ENCODE data around the gene MDM1.

The MDM1 gene

GRCh38 chr12:68272732-68273131 lies 59.4 kb downstream of the MDM1 start:
- no peak for DNase-seq (ENCODE audit: low spot score)

GRCh38 chr12:68271346-68271745 lies 60.8 kb downstream of the MDM1 start:
- DNase-seq (ENCODE audit: low spot score) = no peak

- no peak for DNase-seq (ENCODE audit: low spot score)
These were observed 61.8 kb downstream of the MDM1 start for GRCh38 chr12:68270358-68270757.

- DNase-seq (ENCODE audit: low spot score) = no peak
These were observed 62.4 kb downstream of the MDM1 start for GRCh38 chr12:68269779-68270178.

GRCh38 chr12:68268967-68269366 lies 63.2 kb downstream of the MDM1 start:
- DNase-seq (ENCODE audit: low spot score) = no peak

GRCh38 chr12:68267892-68268396 lies 64.2 kb downstream of the MDM1 start:
- no peak for DNase-seq (ENCODE audit: low spot score)

- DNase-seq (ENCODE audit: low spot score) = no peak
These were observed 67.3 kb downstream of the MDM1 start for GRCh38 chr12:68264857-68265256.

GRCh38 chr12:68264158-68264855 lies 67.9 kb downstream of the MDM1 start:
- DNase-seq (ENCODE audit: low spot score) = no peak

GRCh38 chr12:68263366-68263765 lies 68.8 kb downstream of the MDM1 start:
- no peak for DNase-seq (ENCODE audit: low spot score)

GRCh38 chr12:68261896-68262295 lies 70.3 kb downstream of the MDM1 start:
- DNase-seq (ENCODE audit: low spot score) = no peak

GRCh38 chr12:68260153-68260552 lies 72.0 kb downstream of the MDM1 start:
- DNase-seq (ENCODE audit: low spot score) = no peak

- DNase-seq (ENCODE audit: low spot score) = no peak
These were observed 72.7 kb downstream of the MDM1 start for GRCh38 chr12:68259318-68259940.

GRCh38 chr12:68253504-68253903 lies 78.7 kb downstream of the MDM1 start, which contains the start of gene IL22:
IL22 (minus strand) TSS chr12:68253604; CDS start chr12:68253448, 156 bp downstream.
- no peak for DNase-seq (ENCODE audit: low spot score)

- no peak for DNase-seq (ENCODE audit: low spot score)
These were observed 80.1 kb downstream of the MDM1 start for GRCh38 chr12:68252077-68252476.

- no peak for DNase-seq (ENCODE audit: low spot score)
These were observed 81.7 kb downstream of the MDM1 start for GRCh38 chr12:68250454-68250853.

GRCh38 chr12:68247785-68248184 lies 84.4 kb downstream of the MDM1 start:
- no peak for DNase-seq (ENCODE audit: low spot score)

- no peak for DNase-seq (ENCODE audit: low spot score)
These were observed 85.8 kb downstream of the MDM1 start for GRCh38 chr12:68246350-68246749.

GRCh38 chr12:68245180-68246021 lies 86.8 kb downstream of the MDM1 start:
- DNase-seq (ENCODE audit: low spot score) = no peak
